Ramos (cell line): Measurements from ENCODE around the gene SLC7A9.

ENCODE experiments used
- in situ Hi-C: fragments of 300-500 bp; cut with MboI; formaldehyde crosslinking; loops from one replicate; pipeline ENCODE4 v1.14.3; 2022; ENCODE audit warnings: low sequenced_read_pairs; ENCODE audit not compliant: unreplicated experiment

SLC7A9 gene

DNA sequence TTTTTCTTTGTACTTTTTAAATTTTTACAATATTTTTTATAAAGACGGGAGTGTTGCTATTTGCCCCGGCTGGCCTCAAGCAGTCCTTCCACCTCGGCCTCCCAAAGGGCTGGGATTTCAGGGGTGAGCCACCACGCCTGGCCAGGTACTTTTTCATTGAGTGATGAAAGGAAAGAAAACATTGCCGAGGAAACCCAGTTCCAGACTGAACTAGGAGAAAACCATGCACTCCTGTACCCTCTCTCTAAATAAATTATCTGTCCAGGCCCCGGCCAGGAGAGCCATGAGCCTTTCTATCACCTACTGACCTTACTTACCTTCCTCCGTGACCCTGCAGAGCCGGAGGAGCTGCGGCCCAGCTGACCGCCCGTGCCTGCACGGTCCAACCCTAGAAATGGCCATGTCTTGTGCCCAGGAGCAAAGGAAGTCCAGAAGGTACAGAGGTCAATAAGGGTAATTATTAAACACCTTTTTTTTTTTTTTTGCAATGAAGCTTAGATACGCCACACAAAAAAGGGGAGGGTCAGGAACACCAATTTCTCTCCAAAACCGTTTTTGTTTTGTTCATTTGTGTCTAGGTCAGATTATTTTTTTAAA lies at the start of gene SLC7A9:
Gene SLC7A9 (minus strand): TSS at position 399 of the 597 bp plus-strand sequence. CDS start 1,233 bp downstream, outside the sequence.
- in situ Hi-C loops, result no loop called here

DNA sequence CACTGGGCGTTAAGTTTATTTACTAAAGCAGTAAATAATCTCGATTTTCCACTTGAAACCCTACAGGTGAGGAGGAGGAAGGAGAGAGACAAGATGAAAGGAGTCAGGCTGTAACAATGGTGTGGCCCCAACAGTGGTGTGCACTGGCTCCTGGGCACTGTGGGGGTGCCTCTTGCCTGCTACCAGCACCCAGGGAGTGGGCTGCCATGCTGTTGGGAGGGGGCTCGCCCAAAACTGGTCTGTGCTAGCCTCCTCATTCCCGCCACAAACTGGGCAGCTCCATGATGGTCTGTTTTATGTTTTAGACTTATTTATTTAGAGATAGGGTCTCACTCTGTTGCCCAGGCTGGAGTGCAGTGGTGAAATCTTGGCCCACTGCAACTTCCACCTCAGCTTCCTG lies 49.8 kb upstream of the SLC7A9 start:
- in situ Hi-C loops, result no loop called here

GRCh38 chr19:32917616-32917996 lies 48.0 kb upstream of the SLC7A9 start:
- in situ Hi-C loops, result no loop called here

DNA sequence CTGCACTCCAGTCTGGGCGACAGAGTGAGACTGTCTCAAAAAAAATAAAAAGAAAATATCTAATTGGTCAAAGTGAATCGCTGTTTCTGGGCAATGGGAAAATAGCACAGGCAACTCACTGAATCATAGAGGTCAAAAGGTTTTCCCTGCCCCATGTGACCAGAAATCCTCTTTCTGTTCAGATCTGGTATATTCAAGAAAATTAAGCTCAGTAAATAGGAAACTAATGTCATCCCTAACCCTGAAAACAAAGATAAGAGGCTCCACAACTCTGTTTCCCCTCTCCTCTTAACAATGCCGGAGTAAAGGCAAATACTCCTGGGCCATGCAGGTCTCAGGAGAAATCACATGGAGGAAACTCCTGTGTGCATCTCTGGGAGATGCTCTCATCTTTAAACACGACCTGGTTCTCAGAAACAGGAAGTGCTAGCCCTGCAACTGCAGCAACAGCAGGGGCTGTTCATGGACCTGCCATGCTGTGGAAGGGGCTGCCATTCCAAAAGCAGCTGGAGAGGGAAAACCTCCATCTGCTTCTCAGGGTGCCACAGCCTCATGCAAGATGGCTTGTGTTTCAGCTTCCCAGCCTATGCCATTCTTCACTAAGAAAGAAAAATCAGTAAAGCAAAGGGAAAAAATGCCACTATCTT lies 47.5 kb upstream of the SLC7A9 start:
- in situ Hi-C loops, result no loop called here

DNA sequence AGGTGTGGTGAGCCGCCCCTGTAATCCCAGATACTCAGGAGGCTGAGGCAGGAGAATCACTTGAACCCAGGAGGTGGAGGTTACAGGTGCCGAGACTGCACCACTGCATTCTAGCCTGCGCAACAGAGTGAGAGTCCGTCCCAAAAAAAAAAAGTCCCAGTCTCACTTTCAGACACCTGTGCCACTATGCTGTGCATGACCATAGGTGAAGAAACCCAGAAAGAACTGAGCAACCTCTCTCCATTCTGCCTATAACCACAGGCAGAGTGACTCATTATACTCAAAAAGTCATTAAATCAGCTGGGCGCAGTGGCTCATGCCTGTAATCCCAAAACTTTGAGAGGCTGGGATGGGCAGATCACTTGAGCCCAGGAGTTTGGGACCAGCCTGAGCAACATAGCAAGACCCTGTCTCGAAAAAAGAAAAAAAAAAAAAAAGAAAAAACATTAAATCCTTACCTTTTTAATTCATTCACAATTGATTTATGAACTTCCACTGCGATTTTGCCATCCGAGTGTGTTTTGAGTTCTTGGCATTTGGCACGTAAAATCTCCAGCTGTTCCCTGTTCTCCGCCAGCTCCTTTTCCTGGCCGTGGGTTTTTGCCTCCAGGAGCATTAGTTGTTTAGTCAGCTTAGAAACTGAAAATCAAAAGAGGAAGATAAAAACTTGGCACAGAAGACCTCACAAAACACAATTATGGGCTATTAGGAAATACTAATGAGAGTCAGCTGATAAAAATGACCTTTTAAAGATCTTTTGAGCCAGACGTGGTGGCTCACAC lies 45.5 kb upstream of the SLC7A9 start:
- in situ Hi-C loops, result no loop called here

- in situ Hi-C loops, result no loop called here
Observed at GRCh38 chr19:32911467-32911866, 41.9 kb upstream of the SLC7A9 start.

GRCh38 chr19:32910874-32911273 lies 41.3 kb upstream of the SLC7A9 start:
- in situ Hi-C loops, result no loop called here

- in situ Hi-C loops, result no loop called here
Observed at GRCh38 chr19:32910094-32910493, 40.5 kb upstream of the SLC7A9 start.

DNA sequence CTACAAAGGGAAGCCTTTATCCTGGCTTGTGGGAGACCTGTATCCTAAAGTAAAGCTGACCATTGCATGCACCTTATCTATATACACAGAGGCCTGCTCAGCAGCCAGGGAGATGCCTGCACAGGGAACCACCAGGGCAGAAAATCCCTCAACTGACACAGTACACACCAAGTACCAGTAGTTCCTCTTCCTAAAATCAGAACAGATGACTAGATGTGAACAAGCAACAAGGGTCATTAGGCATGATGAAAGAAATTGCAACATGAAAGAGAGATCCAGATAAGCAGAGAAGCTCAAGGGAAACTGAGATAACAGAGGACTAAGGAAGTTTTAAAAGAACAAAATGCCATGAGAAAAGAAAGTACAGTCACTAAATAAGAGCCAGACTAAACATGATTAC lies 39.7 kb upstream of the SLC7A9 start:
- in situ Hi-C loops, result no loop called here

DNA sequence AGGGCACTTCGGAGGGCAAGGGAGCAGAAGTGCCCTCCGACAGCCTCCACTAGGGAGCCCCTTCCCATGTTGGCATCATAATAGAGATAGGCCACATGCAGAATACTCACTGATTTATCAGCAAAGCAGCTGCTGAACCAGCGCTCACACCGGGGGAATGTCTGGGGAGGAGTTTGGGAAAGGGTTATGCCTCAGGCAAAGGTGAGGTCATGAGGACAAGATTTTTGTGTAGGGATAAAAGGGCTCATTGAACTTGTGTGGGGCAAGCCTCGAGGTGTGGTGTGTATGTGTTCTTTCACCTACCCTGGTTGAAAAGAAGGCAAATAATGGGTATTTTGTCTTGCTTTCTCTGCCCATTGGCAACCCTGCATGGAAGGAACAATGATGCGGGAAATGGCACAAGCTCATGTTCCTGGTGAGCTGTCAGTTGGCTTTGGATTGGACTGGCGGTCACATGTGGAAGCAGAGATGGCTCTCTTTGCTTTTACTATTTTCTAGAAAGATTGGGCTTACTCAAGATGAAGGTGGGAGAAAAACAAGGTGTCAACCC lies 39.1 kb upstream of the SLC7A9 start:
- in situ Hi-C loops, result no loop called here

DNA sequence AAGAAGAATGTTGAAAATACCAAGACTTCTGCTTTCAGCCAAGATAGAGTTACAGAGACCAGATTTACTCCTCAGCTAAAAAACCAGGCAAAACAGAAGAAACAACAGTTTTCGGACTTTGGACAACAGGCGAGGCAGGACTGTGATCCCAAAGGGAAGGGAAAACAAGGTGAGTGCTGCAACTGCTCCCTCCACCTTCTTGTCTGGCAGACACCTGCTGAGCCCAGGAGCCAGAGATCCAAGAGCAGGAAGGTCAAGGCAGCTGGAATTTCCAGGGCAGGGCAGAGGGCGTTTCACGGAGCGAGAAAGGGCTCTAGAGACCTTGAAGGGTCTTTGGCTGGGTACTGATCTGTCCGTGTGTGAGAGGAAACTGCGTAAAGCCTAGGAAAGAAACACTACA lies 32.9 kb upstream of the SLC7A9 start:
- in situ Hi-C loops, result no loop called here

GRCh38 chr19:32901504-32902161 lies 32.1 kb upstream of the SLC7A9 start:
- in situ Hi-C loops, result no loop called here

GRCh38 chr19:32896516-32897214 lies 27.1 kb upstream of the SLC7A9 start:
- in situ Hi-C loops, result no loop called here

DNA sequence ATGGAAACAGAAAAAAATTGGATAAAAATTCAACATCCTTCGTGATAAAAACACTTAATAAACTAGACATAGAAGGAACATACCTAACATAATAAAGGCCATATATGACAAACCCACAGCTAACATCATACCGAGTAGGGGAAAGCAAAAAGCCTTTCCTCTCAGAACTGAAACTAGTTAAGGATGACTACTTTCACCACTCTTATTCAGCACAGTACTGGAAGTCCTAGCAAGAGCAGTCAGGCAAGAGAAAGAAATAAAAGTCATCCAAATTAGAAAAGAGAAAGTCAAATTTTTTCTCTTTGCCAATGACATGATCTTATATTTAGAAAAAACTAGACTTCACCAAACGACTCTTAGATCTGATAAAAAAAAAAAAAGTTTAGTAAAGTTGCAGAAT lies 25.8 kb upstream of the SLC7A9 start:
- in situ Hi-C loops, result no loop called here

DNA sequence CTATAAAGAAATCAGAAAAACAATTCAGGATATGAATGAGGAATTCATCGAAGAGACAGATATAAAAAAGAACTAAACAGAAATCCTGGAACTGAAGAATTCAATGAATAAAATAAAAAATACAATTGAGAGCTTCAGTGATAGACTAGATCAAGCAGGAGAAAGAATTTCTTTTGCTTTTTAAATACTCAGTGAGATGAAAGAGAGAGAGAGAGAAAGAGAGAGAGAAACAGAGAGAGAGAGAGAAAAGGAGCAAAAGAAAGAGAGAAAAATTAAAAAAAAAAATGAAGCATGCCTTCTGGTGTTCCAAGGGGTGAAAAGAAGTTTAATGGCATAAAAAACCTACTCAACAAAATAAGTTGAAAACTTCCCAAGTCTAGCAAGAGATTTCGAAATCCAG lies 22.0 kb upstream of the SLC7A9 start:
- in situ Hi-C loops, result no loop called here

DNA sequence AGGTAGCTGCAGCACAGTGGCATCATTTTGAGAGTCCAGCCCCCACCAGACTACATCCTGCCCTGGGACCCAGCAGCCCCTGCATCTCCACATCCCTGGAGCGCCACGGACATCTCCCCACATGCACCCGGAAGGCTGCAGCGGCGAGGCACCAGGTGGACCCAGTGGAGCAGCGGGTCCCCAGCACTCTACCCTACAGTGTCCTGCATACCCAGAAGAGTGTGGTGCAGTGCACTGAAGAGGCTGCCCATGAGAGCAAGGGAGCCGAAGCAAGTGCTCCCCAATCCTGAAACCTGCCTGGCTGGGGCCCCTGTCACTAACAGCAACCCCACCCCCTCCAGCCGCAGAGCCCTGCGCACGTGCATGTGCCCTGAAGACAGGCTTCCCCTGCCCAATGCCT lies 21.3 kb upstream of the SLC7A9 start:
- in situ Hi-C loops, result no loop called here

GRCh38 chr19:32890326-32890725 lies 20.8 kb upstream of the SLC7A9 start:
- in situ Hi-C loops, result no loop called here

- in situ Hi-C loops, result no loop called here
Observed at GRCh38 chr19:32889137-32889934, 19.8 kb upstream of the SLC7A9 start.

DNA sequence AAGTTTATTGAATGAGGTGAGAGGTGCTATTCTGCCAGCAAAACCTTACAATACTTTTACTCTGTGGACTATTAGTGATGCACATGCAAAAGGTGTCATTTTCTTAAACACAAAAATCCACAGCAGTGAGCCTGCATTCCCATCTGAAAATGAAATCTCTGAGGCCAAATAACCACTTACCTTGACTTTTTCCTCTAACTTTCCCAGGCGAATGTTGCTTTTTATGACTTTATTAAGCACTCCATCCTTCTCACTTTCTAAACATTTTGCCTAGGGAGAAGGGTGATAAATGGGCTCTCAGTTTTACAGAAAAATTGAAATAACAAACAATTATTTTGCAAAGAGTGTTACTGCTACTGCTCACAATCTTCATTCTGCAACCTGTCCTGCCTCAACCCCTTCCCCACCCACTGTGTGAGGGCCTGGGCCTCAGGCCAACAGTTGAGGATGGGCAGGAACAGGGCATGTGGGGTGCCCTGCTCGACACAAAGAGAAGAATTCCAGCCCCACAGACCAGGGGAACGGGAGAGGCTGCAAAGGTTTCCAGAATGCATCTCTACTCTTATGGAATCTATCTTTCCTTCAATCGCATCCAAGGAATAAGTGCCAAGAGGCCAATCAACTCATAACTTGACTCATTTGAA lies 18.1 kb upstream of the SLC7A9 start:
- in situ Hi-C loops, result no loop called here
